GM12874 (cell line): Measurements from ENCODE around the gene ECHDC3.
A peak's percentile ranks its signal among the peaks of the same experiment; 100 is the strongest.

ENCODE experiments used
- CTCF ChIP-seq: IDR thresholded peaks from 2 replicates; pipeline ENCODE4 v1.5.1; 2011; ENCODE audit warnings: low read depth, mild to moderate bottlenecking, control low read depth, low read length, moderate library complexity; ENCODE audit not compliant: insufficient read depth

The ECHDC3 gene

GRCh38 chr10:11742009-11742778 is at the start of gene ECHDC3:
TSS of gene ECHDC3 (plus strand) at chr10:11742382. CDS start at chr10:11742577, 195 bp downstream.
- peak; percentile 8; the same call in 1 of the 2 replicates for TF ChIP-seq CTCF

GRCh38 chr10:11693376-11693775 is 48.8 kb upstream of the ECHDC3 start:
- TF ChIP-seq CTCF, result no peak

GRCh38 chr10:11695779-11696178 is 46.4 kb upstream of the ECHDC3 start:
- TF ChIP-seq CTCF, result no peak

- TF ChIP-seq CTCF, result peak; percentile 58
These were observed 44.3 kb upstream of the ECHDC3 start for GRCh38 chr10:11697718-11698527.

GRCh38 chr10:11698691-11699549 is 43.3 kb upstream of the ECHDC3 start:
- no peak for TF ChIP-seq CTCF

GRCh38 chr10:11699550-11700097 is 42.6 kb upstream of the ECHDC3 start:
- TF ChIP-seq CTCF, result no peak
